Fibroblast of lung (primary cell): ENCODE data around the gene KRTAP19-4.

Source experiments
- EZH2 ChIP-seq: IDR thresholded peaks from 2 replicates; pipeline ENCODE4 v1.5.1; 2012; ENCODE audit warnings: low read length, control low read depth, mild to moderate bottlenecking; ENCODE audit errors: missing control alignments
- TF ChIP-seq, protein P1 (sequence below), 2 donors: IDR thresholded peaks in 1 of 2; conservative IDR thresholded peaks in 1 of 2; 1 replicate in 1 of 2; 2 replicates in 1 of 2; pipeline ENCODE4 v1.5.1; 2011 to 2012; ENCODE audit warnings: low read length in 2 of 2, control low read depth in 1 of 2, inconsistent platforms in 1 of 2, low read depth in 1 of 2, mild to moderate bottlenecking in 1 of 2

- TF ChIP-seq, protein P1, sequence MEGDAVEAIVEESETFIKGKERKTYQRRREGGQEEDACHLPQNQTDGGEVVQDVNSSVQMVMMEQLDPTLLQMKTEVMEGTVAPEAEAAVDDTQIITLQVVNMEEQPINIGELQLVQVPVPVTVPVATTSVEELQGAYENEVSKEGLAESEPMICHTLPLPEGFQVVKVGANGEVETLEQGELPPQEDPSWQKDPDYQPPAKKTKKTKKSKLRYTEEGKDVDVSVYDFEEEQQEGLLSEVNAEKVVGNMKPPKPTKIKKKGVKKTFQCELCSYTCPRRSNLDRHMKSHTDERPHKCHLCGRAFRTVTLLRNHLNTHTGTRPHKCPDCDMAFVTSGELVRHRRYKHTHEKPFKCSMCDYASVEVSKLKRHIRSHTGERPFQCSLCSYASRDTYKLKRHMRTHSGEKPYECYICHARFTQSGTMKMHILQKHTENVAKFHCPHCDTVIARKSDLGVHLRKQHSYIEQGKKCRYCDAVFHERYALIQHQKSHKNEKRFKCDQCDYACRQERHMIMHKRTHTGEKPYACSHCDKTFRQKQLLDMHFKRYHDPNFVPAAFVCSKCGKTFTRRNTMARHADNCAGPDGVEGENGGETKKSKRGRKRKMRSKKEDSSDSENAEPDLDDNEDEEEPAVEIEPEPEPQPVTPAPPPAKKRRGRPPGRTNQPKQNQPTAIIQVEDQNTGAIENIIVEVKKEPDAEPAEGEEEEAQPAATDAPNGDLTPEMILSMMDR (conservative IDR thresholded peaks at IDR 0.05 in 1 of 2, IDR thresholded peaks at IDR 0.05 in 1 of 2; ENCODE audit: low read depth in 1 of 2, low read length in 2 of 2), result no peak
- TF ChIP-seq EZH2, result no peak
Measured at GRCh38 chr21:30518876-30519275, 21.9 kb upstream of the KRTAP19-4 start.
